ENCODE measurements around the gene NPAS3. TPM values are rescaled to one million over a fixed set of nuclear protein-coding genes. Genes with fewer than 3 reads are reported as not detected.

NPAS3 gene
- total RNA-seq, 1 experiment from 2014 or later: 15.6 TPM

- H3K4me3 ChIP-seq (ENCODE audit: low read depth, low read length, poor library complexity, severe bottlenecking): no peak overlapping the region
- H3K4me1 ChIP-seq (ENCODE audit: insufficient read depth, low read length, poor library complexity, severe bottlenecking): no peaks in the 10 kb centered on the region
- TF ChIP-seq CTCF (conservative IDR thresholded peaks at IDR 0.05; ENCODE audit: low read depth, low read length) (no peak), EZH2 (IDR thresholded peaks at IDR 0.05; ENCODE audit: borderline replicate concordance, low read depth, low read length, poor library complexity, severe bottlenecking) (no peak)
- no peak for DNase-seq (ENCODE audit: low spot score)
- ChIA-PET CTCF (no interaction called here), POLR2A (ENCODE audit: low non-redundant PET) (no interaction called here)
- H3K9me3 ChIP-seq (ENCODE audit: low read depth, low read length, poor library complexity, severe bottlenecking): no peaks in the 10 kb centered on the region
- no peaks in the 10 kb centered on the region for H3K27me3 ChIP-seq (replicated peaks; ENCODE audit: insufficient read depth, low read depth, low read length, poor library complexity)
- no peak overlapping the region for H3K27ac ChIP-seq (ENCODE audit: low read depth, low read length, poor library complexity, severe bottlenecking)
- BruUV-seq (replicated peaks): no TSS peak
- H3K36me3 ChIP-seq (ENCODE audit: insufficient read depth, low read length, poor library complexity, severe bottlenecking): no peaks in the 10 kb centered on the region
- intact Hi-C loops (cut with micrococcal nuclease; ENCODE audit: unreplicated experiment): no loop called here
Measured at GRCh38 chr14:33661101-33661500, 722.4 kb downstream of the NPAS3 start.

DNA sequence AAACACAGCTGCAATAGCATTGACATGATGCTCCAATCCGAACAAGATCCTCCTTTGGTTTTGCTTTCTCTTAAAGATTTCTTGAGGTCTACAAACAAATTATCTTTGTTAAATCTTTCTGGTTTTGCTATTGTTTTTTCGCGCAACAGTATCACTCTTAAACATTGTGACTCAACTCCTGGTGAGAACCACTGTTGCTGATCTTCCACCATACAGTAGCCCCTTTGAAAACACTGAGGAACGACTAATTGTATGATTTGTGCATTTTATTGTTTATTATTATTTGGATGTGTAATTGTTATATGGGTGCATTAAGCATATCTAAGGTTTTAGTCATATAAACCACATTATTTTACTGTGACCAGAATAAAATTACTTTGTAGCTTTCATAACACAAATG, 729.4 kb downstream of the NPAS3 start:
- no peak for DNase-seq (ENCODE audit: low spot score)
- CTCF ChIA-PET: no interaction called here

DNA sequence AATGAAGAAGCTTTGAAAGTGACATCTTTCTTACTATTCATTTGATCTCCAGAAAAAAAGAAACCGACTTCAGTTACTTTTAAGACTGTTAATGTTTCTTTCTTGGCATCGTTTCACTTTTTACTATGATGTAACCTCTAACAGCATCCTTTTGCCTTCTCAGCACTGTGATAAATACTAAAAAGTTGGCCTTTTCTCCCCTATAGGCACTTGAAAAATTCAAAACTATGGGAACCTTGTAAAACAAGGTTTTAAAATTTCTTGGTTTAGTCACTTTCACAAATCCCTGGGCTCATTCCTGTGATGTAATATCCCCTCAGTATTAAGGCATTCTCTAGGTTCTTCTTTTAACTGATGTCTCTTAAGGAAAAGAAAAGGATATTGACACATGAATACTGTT, 730.4 kb downstream of the NPAS3 start:
- Histone ChIP-seq H3K4me3 (ENCODE audit: low read depth, low read length, poor library complexity, severe bottlenecking) (no peak overlapping the region), H3K4me1 (ENCODE audit: insufficient read depth, low read length, poor library complexity, severe bottlenecking) (no peaks in the 10 kb centered on the region), H3K27ac (ENCODE audit: low read depth, low read length, poor library complexity, severe bottlenecking) (no peak overlapping the region), H3K9me3 (ENCODE audit: low read depth, low read length, poor library complexity, severe bottlenecking) (no peaks in the 10 kb centered on the region), H3K36me3 (ENCODE audit: insufficient read depth, low read length, poor library complexity, severe bottlenecking) (no peaks in the 10 kb centered on the region), H3K27me3 (replicated peaks; ENCODE audit: insufficient read depth, low read depth, low read length, poor library complexity) (no peaks in the 10 kb centered on the region)
- ChIA-PET POLR2A (ENCODE audit: low non-redundant PET) (interaction anchor here (0.6 kb wide), 1 partner anchor 260 kb away, joined by 3 read pairs; no protein-coding TSS in a partner anchor), CTCF (no interaction called here)
- BruUV-seq (replicated peaks): no TSS peak
- TF ChIP-seq EZH2 (IDR thresholded peaks at IDR 0.05; ENCODE audit: borderline replicate concordance, low read depth, low read length, poor library complexity, severe bottlenecking): no peak
- no peak for TF ChIP-seq CTCF (conservative IDR thresholded peaks at IDR 0.05; ENCODE audit: low read depth, low read length)
- DNase-seq (ENCODE audit: low spot score): no peak
- intact Hi-C loops (cut with micrococcal nuclease; ENCODE audit: unreplicated experiment): no loop called here

More for the DNA sequence above, 729.4 kb downstream of the NPAS3 start:
- Histone ChIP-seq H3K27ac (ENCODE audit: low read depth, low read length, poor library complexity, severe bottlenecking) (no peak overlapping the region), H3K9me3 (ENCODE audit: low read depth, low read length, poor library complexity, severe bottlenecking) (no peaks in the 10 kb centered on the region), H3K27me3 (replicated peaks; ENCODE audit: insufficient read depth, low read depth, low read length, poor library complexity) (no peaks in the 10 kb centered on the region), H3K36me3 (ENCODE audit: insufficient read depth, low read length, poor library complexity, severe bottlenecking) (no peaks in the 10 kb centered on the region), H3K4me3 (ENCODE audit: low read depth, low read length, poor library complexity, severe bottlenecking) (no peak overlapping the region), H3K4me1 (ENCODE audit: insufficient read depth, low read length, poor library complexity, severe bottlenecking) (no peaks in the 10 kb centered on the region)
- TF ChIP-seq EZH2 (IDR thresholded peaks at IDR 0.05; ENCODE audit: borderline replicate concordance, low read depth, low read length, poor library complexity, severe bottlenecking) (no peak), CTCF (conservative IDR thresholded peaks at IDR 0.05; ENCODE audit: low read depth, low read length) (no peak)
- intact Hi-C loops (cut with micrococcal nuclease; ENCODE audit: unreplicated experiment): no loop called here
- POLR2A ChIA-PET (ENCODE audit: low non-redundant PET): no interaction called here
- no TSS peak for BruUV-seq (replicated peaks)
